ENCODE results near the gene PEPD.
"Not testable (repeated sequence)": the region's sequence is repeated elsewhere in the genome, so short reads cannot be mapped to it uniquely, and the experiment has no call there.

The PEPD gene

GRCh38 chr19:33556261-33556660 lies 34.7 kb upstream of the PEPD start:
- Histone ChIP-seq H3K9me3 (ENCODE audit: low read length) (no peaks in the 10 kb centered on the region), H3K4me1 (ENCODE audit: insufficient read depth, low read length) (no peaks in the 10 kb centered on the region), H3K9ac (ENCODE audit: low read length) (no peak overlapping the region), H3K27me3 (ENCODE audit: control insufficient read depth in 1 of 2, insufficient read depth in 2 of 2, low read length in 2 of 2) (no peaks in the 10 kb centered on the region), H3K4me3 (ENCODE audit: low read depth in 1 of 2, low read length in 2 of 2) (no peak overlapping the region), H3K27ac (ENCODE audit: low read depth, low read length) (no peak overlapping the region), H3K36me3 (ENCODE audit: insufficient read depth, low read length) (no peaks in the 10 kb centered on the region)

GRCh38 chr19:33555726-33556125 lies 34.1 kb upstream of the PEPD start:
- H3K36me3 ChIP-seq (ENCODE audit: insufficient read depth, low read length); H3K9ac ChIP-seq (ENCODE audit: low read length); H3K4me1 ChIP-seq (ENCODE audit: insufficient read depth, low read length); H3K27ac ChIP-seq (ENCODE audit: low read depth, low read length); H3K4me3 ChIP-seq (ENCODE audit: low read depth in 1 of 2, low read length in 2 of 2); H3K9me3 ChIP-seq (ENCODE audit: low read length); H3K27me3 ChIP-seq (ENCODE audit: control insufficient read depth in 1 of 2, insufficient read depth in 2 of 2, low read length in 2 of 2): not testable (repeated sequence)

GRCh38 chr19:33554821-33555220 lies 33.2 kb upstream of the PEPD start:
- H3K4me3 ChIP-seq (ENCODE audit: low read depth in 1 of 2, low read length in 2 of 2) = no peak overlapping the region
- H3K27ac ChIP-seq (ENCODE audit: low read depth, low read length) = no peak overlapping the region
- H3K27me3 ChIP-seq (ENCODE audit: control insufficient read depth in 1 of 2, insufficient read depth in 2 of 2, low read length in 2 of 2) = no peaks in the 10 kb centered on the region
- no peaks in the 10 kb centered on the region for H3K9me3 ChIP-seq (ENCODE audit: low read length)
- H3K36me3 ChIP-seq (ENCODE audit: insufficient read depth, low read length) = no peaks in the 10 kb centered on the region
- no peak overlapping the region for H3K9ac ChIP-seq (ENCODE audit: low read length)
- no peaks in the 10 kb centered on the region for H3K4me1 ChIP-seq (ENCODE audit: insufficient read depth, low read length)

DNA sequence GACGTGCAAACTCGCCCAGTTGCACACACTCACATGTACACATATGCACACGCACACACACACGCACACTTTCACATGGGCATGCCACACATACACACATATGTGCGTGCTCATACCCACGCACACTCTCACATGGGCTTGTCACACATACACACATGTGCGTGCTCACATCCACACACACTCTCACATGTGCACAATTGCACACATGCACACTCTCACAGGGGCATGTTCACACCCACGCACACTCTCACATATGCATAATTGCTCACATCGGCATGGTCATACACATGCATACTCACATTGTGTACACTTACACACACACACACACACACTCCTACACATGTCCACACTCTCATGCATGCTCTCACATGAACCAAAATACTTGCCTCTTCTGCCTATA lies 32.8 kb upstream of the PEPD start:
- Histone ChIP-seq H3K4me1 (ENCODE audit: insufficient read depth, low read length) (no peaks in the 10 kb centered on the region), H3K27ac (ENCODE audit: low read depth, low read length) (no peak overlapping the region), H3K4me3 (ENCODE audit: low read depth in 1 of 2, low read length in 2 of 2) (no peak overlapping the region), H3K9me3 (ENCODE audit: low read length) (no peaks in the 10 kb centered on the region), H3K27me3 (ENCODE audit: control insufficient read depth in 1 of 2, insufficient read depth in 2 of 2, low read length in 2 of 2) (no peaks in the 10 kb centered on the region), H3K36me3 (ENCODE audit: insufficient read depth, low read length) (no peaks in the 10 kb centered on the region), H3K9ac (ENCODE audit: low read length) (no peak overlapping the region)

- H3K36me3 ChIP-seq (ENCODE audit: insufficient read depth, low read length) = no peaks in the 10 kb centered on the region
- no peak overlapping the region for H3K4me3 ChIP-seq (ENCODE audit: low read depth in 1 of 2, low read length in 2 of 2)
- H3K27me3 ChIP-seq (ENCODE audit: control insufficient read depth in 1 of 2, insufficient read depth in 2 of 2, low read length in 2 of 2) = no peaks in the 10 kb centered on the region
- no peak overlapping the region for H3K27ac ChIP-seq (ENCODE audit: low read depth, low read length)
- H3K9me3 ChIP-seq (ENCODE audit: low read length) = no peaks in the 10 kb centered on the region
- no peaks in the 10 kb centered on the region for H3K4me1 ChIP-seq (ENCODE audit: insufficient read depth, low read length)
- H3K9ac ChIP-seq (ENCODE audit: low read length) = no peak overlapping the region
Observed at GRCh38 chr19:33553530-33554310, 32.1 kb upstream of the PEPD start.

DNA sequence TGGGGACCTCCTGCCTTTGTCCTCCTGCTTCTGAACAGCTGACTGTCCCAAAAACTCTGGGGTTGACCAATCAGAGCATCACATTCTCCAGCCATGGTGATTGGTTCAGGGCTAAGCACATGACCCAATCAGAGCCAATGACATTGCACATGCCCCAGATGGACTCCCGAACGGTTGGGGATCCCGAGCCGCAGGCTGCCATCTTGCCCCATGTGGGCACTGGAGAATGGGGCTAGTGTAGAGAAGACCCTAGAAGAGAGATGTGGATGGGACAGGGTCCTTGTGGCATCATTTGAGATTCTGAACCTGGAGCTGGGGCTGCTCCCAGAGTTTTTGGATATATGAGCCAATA lies 31.3 kb upstream of the PEPD start:
- H3K9me3 ChIP-seq (ENCODE audit: low read length) = no peaks in the 10 kb centered on the region
- no peaks in the 10 kb centered on the region for H3K4me1 ChIP-seq (ENCODE audit: insufficient read depth, low read length)
- no peak overlapping the region for H3K9ac ChIP-seq (ENCODE audit: low read length)
- H3K27me3 ChIP-seq (ENCODE audit: control insufficient read depth in 1 of 2, insufficient read depth in 2 of 2, low read length in 2 of 2) = no peaks in the 10 kb centered on the region
- H3K4me3 ChIP-seq (ENCODE audit: low read depth in 1 of 2, low read length in 2 of 2) = no peak overlapping the region
- no peaks in the 10 kb centered on the region for H3K36me3 ChIP-seq (ENCODE audit: insufficient read depth, low read length)
- H3K27ac ChIP-seq (ENCODE audit: low read depth, low read length) = no peak overlapping the region

- Histone ChIP-seq H3K4me1 (ENCODE audit: insufficient read depth, low read length) (no peaks in the 10 kb centered on the region), H3K9me3 (ENCODE audit: low read length) (no peaks in the 10 kb centered on the region), H3K36me3 (ENCODE audit: insufficient read depth, low read length) (no peaks in the 10 kb centered on the region), H3K27ac (ENCODE audit: low read depth, low read length) (no peak overlapping the region), H3K27me3 (ENCODE audit: control insufficient read depth in 1 of 2, insufficient read depth in 2 of 2, low read length in 2 of 2) (no peaks in the 10 kb centered on the region), H3K9ac (ENCODE audit: low read length) (no peak overlapping the region), H3K4me3 (ENCODE audit: low read depth in 1 of 2, low read length in 2 of 2) (no peak overlapping the region)
Observed at GRCh38 chr19:33552191-33552927, 30.8 kb upstream of the PEPD start.

- Histone ChIP-seq H3K4me3 (ENCODE audit: low read depth in 1 of 2, low read length in 2 of 2) (no peak overlapping the region), H3K27ac (ENCODE audit: low read depth, low read length) (no peak overlapping the region), H3K4me1 (ENCODE audit: insufficient read depth, low read length) (no peaks in the 10 kb centered on the region), H3K27me3 (ENCODE audit: control insufficient read depth in 1 of 2, insufficient read depth in 2 of 2, low read length in 2 of 2) (no peaks in the 10 kb centered on the region), H3K9ac (ENCODE audit: low read length) (no peak overlapping the region), H3K36me3 (ENCODE audit: insufficient read depth, low read length) (no peaks in the 10 kb centered on the region), H3K9me3 (ENCODE audit: low read length) (no peaks in the 10 kb centered on the region)
Observed at GRCh38 chr19:33551676-33552075, 30.1 kb upstream of the PEPD start.

GRCh38 chr19:33550768-33551167 lies 29.2 kb upstream of the PEPD start:
- Histone ChIP-seq H3K27me3 (ENCODE audit: control insufficient read depth in 1 of 2, insufficient read depth in 2 of 2, low read length in 2 of 2) (peaks cover 0 to 5% of the 10 kb centered on the region in 2 donors), H3K9ac (ENCODE audit: low read length) (no peak overlapping the region), H3K4me1 (ENCODE audit: insufficient read depth, low read length) (no peaks in the 10 kb centered on the region), H3K4me3 (ENCODE audit: low read depth in 1 of 2, low read length in 2 of 2) (no peak overlapping the region), H3K9me3 (ENCODE audit: low read length) (no peaks in the 10 kb centered on the region), H3K27ac (ENCODE audit: low read depth, low read length) (no peak overlapping the region), H3K36me3 (ENCODE audit: insufficient read depth, low read length) (no peaks in the 10 kb centered on the region)

GRCh38 chr19:33547676-33548075 lies 26.1 kb upstream of the PEPD start:
- Histone ChIP-seq H3K27me3 (ENCODE audit: control insufficient read depth in 1 of 2, insufficient read depth in 2 of 2, low read length in 2 of 2) (peaks cover 0 to 8% of the 10 kb centered on the region in 2 donors), H3K4me1 (ENCODE audit: insufficient read depth, low read length) (no peaks in the 10 kb centered on the region), H3K27ac (ENCODE audit: low read depth, low read length) (no peak overlapping the region), H3K4me3 (ENCODE audit: low read depth in 1 of 2, low read length in 2 of 2) (no peak overlapping the region), H3K9me3 (ENCODE audit: low read length) (no peaks in the 10 kb centered on the region), H3K36me3 (ENCODE audit: insufficient read depth, low read length) (no peaks in the 10 kb centered on the region), H3K9ac (ENCODE audit: low read length) (no peak overlapping the region)

DNA sequence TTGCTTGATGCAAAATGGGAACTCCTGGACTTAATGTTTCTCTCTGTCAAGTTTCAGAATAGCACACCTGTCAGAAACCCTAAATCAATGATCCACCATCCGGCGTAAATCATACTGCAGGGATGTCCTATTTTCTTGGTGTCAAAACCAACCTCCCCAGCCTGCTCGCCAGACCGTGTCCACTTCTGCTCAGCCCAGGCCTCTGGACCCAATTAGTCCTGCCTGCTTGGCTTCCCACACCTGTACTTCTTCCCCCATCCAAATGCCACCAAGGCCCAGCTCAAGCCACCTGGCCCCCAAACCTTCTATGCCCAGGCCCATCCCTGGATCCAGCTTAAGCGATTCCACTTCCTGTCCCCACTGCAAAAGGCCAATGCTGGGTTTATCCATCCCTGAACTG lies 25.1 kb upstream of the PEPD start:
- Histone ChIP-seq H3K4me3 (ENCODE audit: low read depth in 1 of 2, low read length in 2 of 2) (no peak overlapping the region), H3K27me3 (ENCODE audit: control insufficient read depth in 1 of 2, insufficient read depth in 2 of 2, low read length in 2 of 2) (peaks cover 0 to 8% of the 10 kb centered on the region in 2 donors)

More for the DNA sequence above, 25.1 kb upstream of the PEPD start:
- Histone ChIP-seq H3K9me3 (ENCODE audit: low read length) (no peaks in the 10 kb centered on the region), H3K36me3 (ENCODE audit: insufficient read depth, low read length) (no peaks in the 10 kb centered on the region), H3K9ac (ENCODE audit: low read length) (no peak overlapping the region), H3K4me1 (ENCODE audit: insufficient read depth, low read length) (no peaks in the 10 kb centered on the region), H3K27ac (ENCODE audit: low read depth, low read length) (no peak overlapping the region)

Data from muscle layer of colon (tissue), 2 donors.